GM21825 (cell line): ENCODE results near the gene GPR26.

ENCODE experiments used
- ATAC-seq: cut with Tn5 transposase; IDR thresholded peaks from one replicate; pipeline ENCODE4 v1.9.1; 2021; ENCODE audit warnings: mild to moderate bottlenecking, moderate library complexity; ENCODE audit not compliant: unreplicated experiment

GPR26 gene

GRCh38 chr10:123645016-123645415 is 21.1 kb upstream of the GPR26 start:
- ATAC-seq = no peak

GRCh38 chr10:123645615-123646014 is 20.5 kb upstream of the GPR26 start:
- no peak for ATAC-seq

- ATAC-seq = no peak
Measured at GRCh38 chr10:123648595-123648994, 17.6 kb upstream of the GPR26 start.

GRCh38 chr10:123649676-123650075 is 16.5 kb upstream of the GPR26 start:
- no peak for ATAC-seq

GRCh38 chr10:123651421-123652047 is 14.6 kb upstream of the GPR26 start:
- ATAC-seq = no peak

GRCh38 chr10:123655751-123656150 is 10.4 kb upstream of the GPR26 start:
- ATAC-seq = no peak

GRCh38 chr10:123663522-123663921 is 2.6 kb upstream of the GPR26 start:
- no peak for ATAC-seq

GRCh38 chr10:123665491-123666286 is 466 bp upstream of the GPR26 start:
- ATAC-seq = no peak

- ATAC-seq = no peak
Measured at GRCh38 chr10:123669886-123670285, 3.7 kb downstream of the GPR26 start.

GRCh38 chr10:123673198-123673597 is 7.0 kb downstream of the GPR26 start:
- ATAC-seq = no peak

GRCh38 chr10:123674741-123675140 is 8.6 kb downstream of the GPR26 start:
- no peak for ATAC-seq

GRCh38 chr10:123675811-123676210 is 9.7 kb downstream of the GPR26 start:
- ATAC-seq = no peak

- ATAC-seq = no peak
Measured at GRCh38 chr10:123677556-123677955, 11.4 kb downstream of the GPR26 start.

GRCh38 chr10:123678376-123678775 is 12.2 kb downstream of the GPR26 start:
- ATAC-seq = no peak

GRCh38 chr10:123681285-123681684 is 15.1 kb downstream of the GPR26 start:
- ATAC-seq = no peak

GRCh38 chr10:123682477-123682876 is 16.3 kb downstream of the GPR26 start:
- no peak for ATAC-seq

- no peak for ATAC-seq
Measured at GRCh38 chr10:123683459-123683858, 17.3 kb downstream of the GPR26 start.

- no peak for ATAC-seq
Measured at GRCh38 chr10:123683865-123684264, 17.7 kb downstream of the GPR26 start.

- no peak for ATAC-seq
Measured at GRCh38 chr10:123685260-123685659, 19.1 kb downstream of the GPR26 start.

GRCh38 chr10:123687758-123688157 is 21.6 kb downstream of the GPR26 start:
- no peak for ATAC-seq

- ATAC-seq = no peak
Measured at GRCh38 chr10:123689880-123690279, 23.7 kb downstream of the GPR26 start.

- ATAC-seq = no peak
Measured at GRCh38 chr10:123703195-123703790, 37.1 kb downstream of the GPR26 start.
